NCI-H2081 (cell line): ENCODE results near the gene ZDHHC16.
A peak's percentile ranks its signal among the peaks of the same experiment; 100 is the strongest.

ENCODE experiments used
- DNase-seq, 2 experiments: peaks; one replicate each; lab custom pipeline; 2025; lab: John Stamatoyannopoulos, UW

ZDHHC16 gene

GRCh38 chr10:97479939-97480338 is 34.0 kb downstream of the ZDHHC16 start:
- DNase-seq = peak in 1 of 2 experiments; percentile 1

GRCh38 chr10:97481071-97481470 is 35.1 kb downstream of the ZDHHC16 start:
- no peak for DNase-seq

- no peak for DNase-seq
Observed at GRCh38 chr10:97482381-97482780, 36.4 kb downstream of the ZDHHC16 start.

- no peak for DNase-seq
Observed at GRCh38 chr10:97483506-97483905, 37.5 kb downstream of the ZDHHC16 start.

- DNase-seq = no peak
Observed at GRCh38 chr10:97483921-97484320, 37.9 kb downstream of the ZDHHC16 start.

- DNase-seq = no peak
Observed at GRCh38 chr10:97485647-97486281, 39.8 kb downstream of the ZDHHC16 start.

- DNase-seq = no peak
Observed at GRCh38 chr10:97490592-97490991, 44.6 kb downstream of the ZDHHC16 start.

- no peak for DNase-seq
Observed at GRCh38 chr10:97494151-97494550, 48.2 kb downstream of the ZDHHC16 start.

GRCh38 chr10:97494863-97495506 is 49.0 kb downstream of the ZDHHC16 start:
- DNase-seq = no peak

GRCh38 chr10:97497572-97498075 is 51.6 kb downstream of the ZDHHC16 start:
- peak; percentile 63 to 66 for DNase-seq

- DNase-seq = peak; percentile 95 to 96
Observed at GRCh38 chr10:97498076-97498840, 52.3 kb downstream of the ZDHHC16 start, which contains the start of gene MMS19. Gene MMS19 (minus strand): TSS chr10:97498422. CDS start chr10:97498384, 38 bp downstream.

- no peak for DNase-seq
Observed at GRCh38 chr10:97498841-97499560, 53.0 kb downstream of the ZDHHC16 start, which contains the start of gene UBTD1. Gene UBTD1 (plus strand): TSS chr10:97498924. CDS start chr10:97499204, 280 bp downstream.

GRCh38 chr10:97499561-97500296 is 53.8 kb downstream of the ZDHHC16 start:
- DNase-seq = no peak

- no peak for DNase-seq
Observed at GRCh38 chr10:97500297-97500575, 54.3 kb downstream of the ZDHHC16 start.

GRCh38 chr10:97502916-97503315 is 56.9 kb downstream of the ZDHHC16 start:
- no peak for DNase-seq

GRCh38 chr10:97503406-97503805 is 57.4 kb downstream of the ZDHHC16 start:
- DNase-seq = no peak

- no peak for DNase-seq
Observed at GRCh38 chr10:97505152-97505551, 59.2 kb downstream of the ZDHHC16 start.

- DNase-seq = no peak
Observed at GRCh38 chr10:97506199-97506991, 60.4 kb downstream of the ZDHHC16 start.
